Kasumi-1 (cell line): ENCODE measurements around the gene SHISA5.
"Not testable (repeated sequence)": the region's sequence is repeated elsewhere in the genome, so short reads cannot be mapped to it uniquely, and the experiment has no call there.

ENCODE experiments used
- DNase-seq, 2 experiments: peaks; one replicate each; lab custom pipeline; 2025; lab: John Stamatoyannopoulos, UW

Gene SHISA5, protein sequence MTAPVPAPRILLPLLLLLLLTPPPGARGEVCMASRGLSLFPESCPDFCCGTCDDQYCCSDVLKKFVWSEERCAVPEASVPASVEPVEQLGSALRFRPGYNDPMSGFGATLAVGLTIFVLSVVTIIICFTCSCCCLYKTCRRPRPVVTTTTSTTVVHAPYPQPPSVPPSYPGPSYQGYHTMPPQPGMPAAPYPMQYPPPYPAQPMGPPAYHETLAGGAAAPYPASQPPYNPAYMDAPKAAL

DNA sequence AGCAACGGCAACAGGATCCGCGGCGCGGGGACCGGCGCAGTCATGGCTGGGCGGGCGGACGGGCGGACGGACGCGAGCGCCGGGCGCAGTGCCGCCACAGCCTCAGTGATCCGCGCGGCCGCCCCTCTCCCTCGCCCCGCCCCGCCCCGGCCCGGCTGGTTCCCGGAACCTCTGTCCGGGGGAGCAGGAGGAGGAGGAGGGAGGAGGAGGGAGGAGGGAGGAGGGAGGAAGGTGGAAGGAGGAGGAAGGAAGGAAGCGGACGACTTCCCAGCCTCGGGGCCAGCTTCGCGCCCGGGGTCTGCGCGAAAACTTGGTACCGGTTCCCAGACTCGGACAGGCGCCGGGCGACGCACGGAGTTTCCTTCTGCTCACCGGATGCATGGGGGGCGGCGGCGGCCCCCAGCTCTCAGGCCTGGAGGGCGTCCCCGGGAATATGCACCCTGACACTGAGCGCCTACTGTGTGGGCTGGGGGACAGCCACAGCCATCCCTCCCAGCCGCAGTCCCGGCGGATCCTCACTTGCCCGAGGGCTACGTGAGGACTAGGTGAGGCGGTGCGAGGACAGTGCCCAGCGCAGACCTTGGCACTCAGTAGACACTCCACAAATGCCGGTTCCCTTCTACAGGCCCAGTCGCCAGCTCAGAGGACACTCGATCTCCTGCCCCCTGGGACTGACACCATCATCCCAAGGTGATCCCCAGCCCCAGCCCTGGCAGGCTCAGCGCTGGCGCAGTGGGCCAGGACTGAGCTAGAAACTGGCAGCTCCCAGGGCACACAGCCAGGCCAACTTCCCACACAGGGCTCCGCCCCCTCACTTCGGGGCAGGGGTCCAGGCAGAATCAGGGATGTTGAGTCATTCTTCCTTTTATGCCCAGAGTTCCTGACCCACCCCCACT is at the start of gene SHISA5:
TSS of gene SHISA5 (minus strand) at position 124 of the 896 bp plus-strand sequence. CDS start at position 44, 80 bp downstream.
- DNase-seq: no peak

DNA sequence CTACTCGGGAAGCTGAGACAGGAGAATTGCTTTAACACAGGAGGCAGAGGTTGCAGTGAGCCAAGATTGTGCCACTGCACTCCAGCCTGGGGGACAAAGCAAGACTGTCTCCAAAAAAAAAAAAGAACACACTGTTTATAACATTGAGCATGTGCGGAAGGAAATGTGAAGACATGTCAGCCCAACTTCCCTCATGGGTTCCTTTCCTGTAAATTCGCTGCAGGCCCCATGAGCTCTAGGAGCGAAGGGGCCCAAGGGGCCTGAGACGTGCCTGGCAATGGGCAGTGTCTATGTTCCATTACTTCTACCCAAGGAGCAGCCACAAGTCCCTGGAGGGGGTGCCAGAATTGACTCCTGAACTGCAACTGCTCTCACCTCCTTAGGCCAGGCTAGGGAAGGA is 49.4 kb upstream of the SHISA5 start:
- DNase-seq: peak; percentile 8

DNA sequence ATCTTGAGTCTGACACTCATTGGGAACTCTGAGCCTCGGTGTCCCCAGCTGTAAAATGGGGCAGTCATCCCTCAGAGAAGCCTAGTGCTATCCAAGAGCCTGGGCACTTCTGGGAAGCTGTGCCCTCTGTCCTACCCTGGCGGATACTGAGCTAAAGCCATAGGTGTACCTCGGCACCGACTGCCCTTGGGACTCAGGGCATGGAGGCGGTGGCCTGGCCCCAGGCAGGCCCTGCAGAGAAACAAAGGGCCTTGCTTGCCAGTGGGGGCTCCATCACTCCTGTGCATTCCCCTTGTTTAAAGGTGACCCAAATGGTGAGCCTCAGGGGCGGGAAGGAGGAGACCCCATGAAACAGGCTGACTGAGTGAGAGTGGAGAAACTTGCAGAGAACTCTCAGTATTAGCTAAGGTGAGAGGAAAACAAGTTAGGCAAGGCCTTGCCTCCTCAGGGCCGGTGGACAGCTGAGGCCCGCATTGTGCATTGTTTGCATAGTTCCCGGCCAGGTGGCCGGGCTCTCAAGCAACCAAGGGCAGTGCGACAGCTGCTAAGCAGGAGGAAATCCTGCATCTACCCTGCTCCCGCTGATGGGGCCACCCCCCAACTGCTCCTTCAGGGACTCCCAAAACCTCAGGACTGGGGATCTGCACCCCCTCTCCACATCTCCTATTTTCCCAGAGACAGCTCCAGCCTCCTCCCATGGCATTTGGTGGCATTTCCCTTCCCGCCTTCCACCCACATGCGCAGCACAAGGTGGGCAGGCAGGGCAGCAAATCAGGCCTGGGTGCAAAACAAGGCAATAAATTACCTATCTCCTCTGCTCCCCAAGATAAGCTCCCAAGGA is 48.4 kb upstream of the SHISA5 start:
- no peak for DNase-seq

DNA sequence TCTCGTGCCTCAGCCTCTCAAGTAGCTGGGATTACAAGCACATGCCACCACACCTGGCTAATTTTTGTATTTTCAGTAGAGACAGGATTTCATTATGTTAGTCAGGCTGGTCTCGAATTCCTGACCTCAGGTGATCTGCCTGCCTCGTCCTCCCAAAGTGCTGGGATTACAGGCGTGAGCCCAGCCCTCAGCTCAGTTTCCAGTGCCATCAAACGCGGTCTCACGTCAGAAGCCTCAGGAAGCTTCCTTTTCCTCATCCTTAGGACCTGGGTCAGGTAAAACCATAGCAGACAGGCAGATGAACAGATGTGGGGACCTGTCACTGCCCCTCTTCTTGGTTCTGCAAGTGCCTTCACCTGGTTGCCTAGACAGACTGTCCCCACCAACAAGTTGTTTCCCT is 47.7 kb upstream of the SHISA5 start:
- DNase-seq: not testable (repeated sequence)

DNA sequence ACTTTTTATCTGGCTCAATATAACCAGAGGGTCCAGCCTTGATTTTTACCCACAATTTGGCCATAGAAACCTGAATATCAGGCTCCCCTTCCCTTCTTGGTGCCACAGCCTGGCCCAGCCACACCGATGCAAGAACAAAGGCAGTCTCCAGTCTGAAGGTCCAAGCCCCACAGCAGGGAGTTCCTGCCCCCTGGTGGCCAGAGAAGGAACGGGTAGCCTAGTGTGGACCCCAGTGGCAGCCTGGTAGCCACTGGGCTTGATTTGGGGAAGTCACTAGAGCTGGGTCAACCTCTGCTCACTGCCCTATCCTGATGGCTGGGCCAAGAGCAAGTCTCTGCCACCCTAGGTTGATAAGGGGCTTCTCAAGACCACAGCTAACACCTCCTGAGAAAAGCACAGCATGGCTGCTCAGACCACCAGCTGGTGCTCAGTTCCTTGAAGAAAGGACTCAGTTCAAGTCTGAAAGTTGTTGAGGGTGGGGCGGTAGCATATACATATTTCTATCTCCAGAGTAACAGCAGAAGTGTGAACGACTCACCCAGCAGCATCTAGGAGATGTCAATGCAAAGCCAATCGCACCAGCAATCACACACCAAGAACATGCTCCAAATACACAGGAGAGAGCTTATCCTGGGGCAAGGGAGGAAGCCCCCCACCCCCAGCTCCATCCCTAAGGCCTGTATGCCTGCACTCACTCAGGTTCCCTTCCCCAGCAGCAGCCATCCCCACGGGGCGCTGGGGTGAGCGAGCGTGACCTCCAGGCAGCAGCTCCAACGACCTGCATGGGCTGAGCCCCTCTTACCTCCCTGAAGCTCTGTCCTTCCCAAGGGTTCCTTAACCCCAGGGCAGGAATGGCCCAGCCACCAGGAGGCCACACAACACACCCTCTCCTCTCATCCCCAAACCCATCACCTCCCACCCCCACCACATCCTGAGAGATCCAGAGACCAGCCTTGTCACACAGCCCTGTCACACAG is 45.0 kb upstream of the SHISA5 start:
- DNase-seq: peak; percentile 85 to 89

DNA sequence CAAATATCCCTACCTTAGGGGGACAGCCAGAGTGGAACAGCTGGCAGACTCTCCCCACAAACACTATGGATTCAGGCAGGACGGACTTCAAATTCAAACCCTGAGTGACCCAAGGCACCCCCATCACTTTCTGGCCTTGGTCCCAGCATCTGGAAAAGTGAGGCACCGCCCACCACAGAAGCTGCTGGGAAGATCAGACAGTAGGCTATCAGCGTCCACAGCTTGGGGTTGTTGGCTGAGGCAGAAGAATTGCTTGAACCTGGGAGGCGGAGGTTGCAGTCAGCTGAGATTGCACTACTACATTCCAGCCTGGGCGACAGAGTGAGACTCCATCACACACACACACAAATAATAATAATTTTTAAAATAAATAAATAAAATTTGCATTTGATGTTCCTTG is 44.2 kb upstream of the SHISA5 start:
- DNase-seq: no peak

DNA sequence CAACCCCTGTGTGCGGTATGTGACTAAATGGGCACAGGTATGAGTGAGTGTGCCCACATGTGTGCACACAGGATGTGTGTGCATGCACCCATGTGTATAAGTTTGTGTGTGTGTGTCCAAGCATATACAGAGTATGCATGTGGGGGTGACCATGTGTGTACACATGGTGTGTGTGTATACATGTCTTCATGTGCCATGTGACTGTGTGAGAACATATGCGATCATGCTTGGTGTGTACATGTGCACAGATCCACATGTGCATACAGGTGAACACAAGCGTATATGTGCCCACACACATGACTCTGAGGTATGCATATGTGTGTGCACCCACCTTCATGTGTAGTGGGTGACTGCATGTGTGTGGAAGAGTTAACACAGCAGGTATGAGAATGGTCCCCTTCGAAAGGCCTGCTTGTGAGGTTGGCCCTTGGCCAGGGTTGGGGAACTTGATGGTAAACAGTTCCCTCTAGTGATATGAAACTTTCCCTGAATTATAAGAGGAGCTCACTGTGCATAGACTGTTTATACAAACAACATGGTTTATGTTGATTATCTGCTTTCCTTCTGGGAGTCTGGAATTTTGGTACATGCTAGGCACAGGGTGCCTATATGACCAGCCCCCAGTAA is 42.3 kb upstream of the SHISA5 start:
- no peak for DNase-seq

DNA sequence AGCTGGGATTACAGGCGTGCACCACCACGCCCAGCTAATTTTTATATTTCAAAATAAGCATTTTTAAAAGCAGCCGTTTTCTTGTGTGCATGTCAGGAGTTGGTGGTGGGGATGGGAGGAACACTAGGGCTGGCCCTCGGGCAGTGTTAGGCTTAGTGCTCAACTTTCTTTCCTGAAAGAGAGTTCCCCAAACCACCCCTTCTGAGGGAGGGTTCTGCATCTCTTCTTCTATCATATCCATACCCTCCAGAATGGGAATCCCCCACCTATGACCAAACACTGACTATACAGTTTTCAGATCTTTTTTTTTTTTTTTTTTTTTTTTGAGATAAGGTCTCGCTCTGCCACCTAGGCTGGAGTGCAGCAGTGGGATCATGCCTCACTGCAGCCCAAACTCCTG is 40.2 kb upstream of the SHISA5 start:
- DNase-seq: no peak

DNA sequence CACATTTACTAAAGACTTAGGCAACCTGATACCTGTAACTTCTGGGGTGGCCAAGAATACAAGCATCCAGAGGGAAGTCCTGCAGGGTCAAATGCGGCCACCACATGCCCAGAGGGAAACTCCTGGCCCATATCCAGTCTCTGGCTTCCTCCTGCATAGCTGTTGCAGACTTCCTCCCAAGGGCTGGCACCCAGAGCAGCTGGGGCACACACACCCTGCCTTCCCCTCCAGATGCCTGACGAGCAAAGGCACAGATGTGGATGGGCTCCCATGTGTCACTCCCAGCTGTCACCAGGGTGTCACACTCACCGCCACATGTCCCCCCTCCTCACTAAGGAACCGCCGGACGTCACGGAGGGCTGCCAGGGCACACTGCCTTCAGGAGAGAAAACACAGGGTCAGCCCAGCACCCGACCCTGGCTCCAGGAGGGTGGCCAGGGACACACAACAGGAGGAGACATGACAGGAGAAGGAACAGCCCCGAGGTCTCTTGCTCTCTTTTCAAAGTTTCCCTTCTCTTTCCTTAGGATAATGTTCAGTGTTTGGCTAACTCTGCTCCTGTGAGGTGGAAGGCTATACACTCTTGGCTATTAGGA is 39.4 kb upstream of the SHISA5 start:
- peak; percentile 69 to 76 for DNase-seq

DNA sequence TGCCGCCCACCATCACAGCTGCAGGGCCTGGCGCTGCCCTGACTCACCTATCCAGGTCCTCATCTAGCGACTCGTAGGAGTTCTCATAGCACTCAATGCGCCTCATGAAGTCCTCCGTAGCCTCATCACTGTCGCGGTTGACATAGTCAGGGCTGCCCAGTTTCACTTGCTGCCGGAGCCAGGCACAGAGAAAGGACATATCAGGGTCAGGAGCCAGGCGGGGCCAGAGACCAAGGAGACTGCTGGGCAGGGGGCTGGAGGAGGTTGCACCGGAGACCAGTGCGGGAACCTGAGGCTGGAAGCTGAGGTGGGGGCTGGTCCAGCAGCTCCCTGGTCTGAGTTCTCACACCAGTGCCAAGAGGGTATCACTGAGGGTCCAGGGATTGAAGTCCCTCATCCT is 34.5 kb upstream of the SHISA5 start:
- DNase-seq: no peak

DNA sequence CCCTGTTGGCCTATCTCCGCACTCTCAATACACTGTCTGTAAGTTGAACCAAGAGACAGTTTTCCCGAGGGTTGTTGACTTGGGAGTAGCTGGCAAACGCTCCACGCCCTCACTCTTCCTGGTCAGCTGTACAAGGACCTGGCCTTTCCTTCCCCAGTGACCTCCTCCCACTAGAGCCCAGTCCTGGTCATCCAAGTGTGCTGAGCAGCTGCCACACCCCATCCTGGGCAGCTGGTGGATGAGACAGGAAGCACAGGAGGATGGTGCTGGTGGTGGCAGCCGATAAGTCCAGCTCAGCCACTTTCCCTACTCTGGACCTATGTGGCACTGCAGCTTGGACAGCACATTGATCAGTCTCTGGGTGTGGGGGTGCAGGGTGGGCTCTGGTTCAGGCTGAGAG is 32.8 kb upstream of the SHISA5 start:
- DNase-seq: no peak

DNA sequence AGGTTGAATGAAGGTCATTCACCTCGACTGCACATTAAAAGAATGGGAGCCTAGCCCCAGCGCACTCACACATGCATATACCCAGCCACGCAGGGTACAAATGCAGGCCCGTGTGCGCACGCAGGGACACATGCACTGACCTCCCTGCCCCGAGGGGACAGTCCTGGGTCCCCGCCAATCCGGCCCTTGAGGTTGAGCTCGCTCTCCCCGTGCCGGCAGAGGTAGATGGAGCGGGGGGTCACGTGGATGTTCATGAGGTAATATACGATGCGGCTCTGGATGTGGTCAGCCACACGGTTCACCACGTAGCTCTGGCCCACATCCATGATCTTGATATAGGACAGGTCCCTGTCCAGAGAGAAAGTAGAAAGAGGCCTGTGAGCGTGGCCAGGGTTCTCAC is 32.1 kb upstream of the SHISA5 start:
- no peak for DNase-seq

DNA sequence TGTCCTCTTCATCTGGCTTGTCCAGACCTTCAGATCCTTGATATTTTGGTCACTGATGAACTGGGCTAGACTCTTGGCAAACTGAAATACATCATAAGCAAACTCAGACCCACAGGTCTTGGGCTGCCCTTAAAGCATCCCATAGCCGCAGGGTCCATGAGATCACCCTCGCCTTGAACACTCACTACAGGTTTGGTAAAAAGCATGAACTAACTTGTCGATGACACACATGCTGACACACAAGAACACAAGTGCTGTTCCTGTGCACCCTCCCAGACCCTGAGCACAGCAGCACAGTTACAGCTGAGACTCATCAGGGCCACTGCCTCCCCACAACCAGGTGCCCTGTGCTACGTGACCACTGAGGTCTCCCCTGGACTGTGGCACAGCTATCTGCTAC is 31.6 kb upstream of the SHISA5 start:
- no peak for DNase-seq

DNA sequence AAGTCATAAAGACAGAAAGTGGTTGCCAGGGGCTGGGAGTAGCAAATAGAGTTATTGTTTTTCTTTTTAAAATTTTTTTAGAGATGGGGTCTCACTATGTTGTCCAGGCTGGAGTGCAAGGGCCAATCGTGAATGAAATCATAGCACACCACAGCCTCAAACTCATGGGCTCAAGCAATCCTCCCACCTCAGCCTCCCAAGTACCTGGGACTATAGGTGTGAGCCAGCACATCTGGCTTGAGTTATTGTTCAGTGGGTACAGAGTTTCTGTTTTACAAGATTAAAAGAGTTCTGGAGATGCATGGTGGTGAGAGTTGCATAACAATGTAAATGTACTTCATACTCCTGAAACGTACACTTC is 29.0 kb upstream of the SHISA5 start:
- no peak for DNase-seq

DNA sequence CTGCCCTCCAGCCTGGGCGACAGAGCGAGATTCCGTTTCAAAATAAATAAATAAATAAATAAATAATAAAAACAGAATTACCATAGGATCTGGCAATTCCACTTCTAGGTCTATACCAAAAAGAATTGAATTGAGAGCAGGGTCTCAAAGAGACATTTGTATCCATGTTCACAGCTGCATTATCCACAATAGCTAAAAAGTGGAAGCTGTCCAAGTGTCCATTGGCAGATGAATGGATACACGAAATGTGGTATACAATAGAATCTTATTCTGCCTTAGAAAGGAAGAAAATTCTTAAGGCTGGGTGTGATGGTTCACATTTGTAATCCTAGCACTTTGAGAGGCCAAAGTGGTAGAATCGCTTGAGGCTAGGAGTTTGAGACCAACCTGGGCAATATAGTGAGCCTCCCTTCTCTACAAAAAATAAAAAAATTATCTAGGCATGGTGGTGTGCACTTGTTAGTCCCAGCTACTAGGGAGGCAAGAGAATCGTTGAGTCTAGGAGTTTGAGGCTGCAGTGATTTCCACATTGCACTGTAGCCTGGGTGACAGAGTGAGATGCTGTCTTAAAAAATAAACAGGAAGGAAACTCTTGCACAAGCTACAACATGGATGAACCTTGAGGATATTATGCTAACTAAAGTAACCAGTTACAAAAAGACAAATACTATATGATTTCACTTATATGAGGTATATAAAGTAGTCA is 28.4 kb upstream of the SHISA5 start:
- DNase-seq: no peak

DNA sequence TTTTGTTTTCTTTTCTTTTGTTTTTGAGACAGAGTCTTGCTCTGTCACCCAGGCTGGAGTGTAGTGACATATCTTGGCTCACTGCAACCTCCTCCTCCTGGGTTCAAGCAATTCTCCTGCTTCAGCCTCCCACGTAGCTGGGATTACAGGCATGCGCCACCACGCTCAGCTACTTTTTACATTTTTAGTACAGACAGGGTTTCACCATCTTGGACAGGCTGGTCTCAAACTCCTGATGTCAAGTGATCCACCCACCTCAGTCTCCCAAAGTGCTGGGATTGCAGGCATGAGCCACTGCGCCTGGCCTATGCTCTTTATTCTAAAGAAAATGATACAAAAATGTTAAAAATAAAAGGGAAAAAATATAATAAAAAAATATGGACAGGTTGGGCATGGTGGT is 26.7 kb upstream of the SHISA5 start:
- not testable (repeated sequence) for DNase-seq

DNA sequence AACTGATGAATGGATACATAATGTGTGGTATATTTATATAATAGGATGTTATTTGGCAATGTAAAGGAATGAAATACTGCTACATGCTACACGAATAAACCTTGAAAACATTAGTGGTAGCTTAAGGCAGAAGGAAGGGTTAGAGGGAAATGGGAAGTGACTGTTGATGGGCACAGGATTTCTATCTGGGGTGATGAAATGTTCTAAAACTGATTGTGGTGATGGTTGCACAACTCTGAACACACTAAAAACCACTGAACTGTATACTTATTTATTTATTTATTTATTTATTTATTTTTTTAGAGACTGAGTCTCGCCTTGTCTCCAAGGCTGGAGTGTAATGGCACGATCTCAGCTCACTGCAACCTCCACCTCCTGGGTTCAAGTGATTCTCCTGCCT is 24.8 kb upstream of the SHISA5 start:
- peak; percentile 62 to 63 for DNase-seq

DNA sequence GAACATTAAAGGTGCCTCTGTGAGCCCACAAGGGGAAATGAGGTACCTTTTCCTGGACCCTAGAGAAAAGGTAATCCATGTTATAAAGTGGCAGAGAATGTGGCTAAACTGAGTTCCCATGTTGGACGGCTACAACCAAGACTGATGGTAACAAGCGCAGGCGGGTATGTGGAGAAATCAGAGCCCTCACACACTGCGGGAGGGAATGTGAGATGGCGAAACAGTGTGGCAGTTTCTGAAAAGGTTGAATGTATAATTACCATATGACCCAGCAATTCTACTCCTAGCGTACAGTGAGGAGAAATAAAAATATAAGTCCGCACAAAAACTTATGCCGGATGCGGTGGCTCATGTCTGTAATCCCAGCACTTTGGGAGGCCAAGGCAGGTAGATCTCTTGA is 24.1 kb upstream of the SHISA5 start:
- DNase-seq: no peak

DNA sequence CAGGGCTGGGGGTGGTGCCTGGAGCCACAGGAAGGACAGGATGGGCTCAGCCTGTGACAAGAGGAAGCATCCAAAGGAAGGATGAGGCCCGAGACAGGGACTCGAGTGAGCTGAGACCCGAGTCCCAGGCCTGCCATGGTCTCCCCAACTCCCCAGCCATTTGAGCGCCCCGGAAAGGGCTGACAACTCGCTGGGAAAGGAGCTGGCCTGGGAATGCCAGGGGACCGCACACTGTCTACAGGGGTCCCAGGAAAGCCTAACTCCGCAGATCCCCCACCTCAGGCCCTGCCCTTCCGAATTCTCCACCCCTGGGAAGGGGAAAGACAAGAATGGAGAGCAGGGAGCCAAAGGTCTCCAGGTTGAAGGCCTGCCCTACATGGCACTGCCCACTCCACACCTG is 21.0 kb upstream of the SHISA5 start:
- DNase-seq: no peak

DNA sequence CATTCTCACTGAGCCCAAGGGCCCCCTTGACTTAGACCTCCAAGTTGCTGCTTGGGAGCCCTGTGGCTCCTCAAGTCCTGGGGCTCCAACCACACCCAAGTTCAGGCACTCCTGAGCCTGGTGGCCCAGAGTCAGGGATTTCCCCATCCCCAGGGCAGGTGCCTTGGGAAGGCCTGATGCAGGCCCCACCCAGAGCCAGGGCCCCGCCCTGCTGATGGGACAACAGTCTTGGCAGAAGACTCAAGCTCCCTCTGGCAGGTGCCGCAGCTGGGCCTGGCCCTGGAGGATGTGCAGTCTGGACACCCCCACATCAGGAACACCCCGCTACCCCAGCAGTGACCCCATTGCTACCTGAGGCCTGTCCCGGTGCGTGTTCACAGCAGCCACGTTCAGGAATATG is 17.7 kb upstream of the SHISA5 start:
- no peak for DNase-seq
